Activated naive CD4-positive, alpha-beta T cell treated with anti-CD3 and anti-CD28 coated beads for 36 hours (primary cell): ENCODE data around the gene CEP170B. TPM values are rescaled to one million over a fixed set of nuclear protein-coding genes. Genes with fewer than 3 reads are reported as not detected.
"Not testable (repeated sequence)": the region's sequence is repeated elsewhere in the genome, so short reads cannot be mapped to it uniquely, and the experiment has no call there.

Experiments used
- CTCF ChIA-PET: fragments of 350-600 bp; sonication (Branson Sonifier 250); formaldehyde crosslinking; loops from one replicate; lab custom pipeline; 2021; ENCODE audit warnings: antibody characterized with exemption; lab: Charles Lee
- DNase-seq: peaks from one replicate; pipeline ENCODE4 v3.0.0-alpha.2; 2020
- H3K27ac Mint-ChIP-seq: one replicate; pipeline ENCODE4 v1.8.0; 2021; ENCODE audit warnings: mild to moderate bottlenecking, mixed read lengths
- H3K27me3 Mint-ChIP-seq: one replicate; pipeline ENCODE4 v1.8.0; 2021; ENCODE audit warnings: low read depth, mixed read lengths
- H3K36me3 Mint-ChIP-seq: one replicate; pipeline ENCODE4 v1.8.0; 2021; ENCODE audit warnings: low read depth, mixed read lengths
- H3K4me1 Mint-ChIP-seq: one replicate; pipeline ENCODE4 v1.8.0; 2021; ENCODE audit warnings: low read depth, mixed read lengths
- H3K4me3 Mint-ChIP-seq: one replicate; pipeline ENCODE4 v1.8.0; 2021; ENCODE audit warnings: mild to moderate bottlenecking, moderate library complexity, mixed read lengths
- H3K9me3 Mint-ChIP-seq: one replicate; pipeline ENCODE4 v1.8.0; 2021; ENCODE audit warnings: mixed read lengths
- intact Hi-C: fragments of 100-400 bp; cut with micrococcal nuclease; formaldehyde crosslinking; loops from one replicate; pipeline ENCODE4 v1.15.1; 2023
- total RNA-seq, 2 experiments: library from RNA; stranded (reverse); gene quantifications; one replicate each; pipeline ENCODE4 v1.2.3, GENCODE V29; 2021

CEP170B gene
- total RNA-seq, 2 experiments from 2014 or later = 3.3 TPM

DNA sequence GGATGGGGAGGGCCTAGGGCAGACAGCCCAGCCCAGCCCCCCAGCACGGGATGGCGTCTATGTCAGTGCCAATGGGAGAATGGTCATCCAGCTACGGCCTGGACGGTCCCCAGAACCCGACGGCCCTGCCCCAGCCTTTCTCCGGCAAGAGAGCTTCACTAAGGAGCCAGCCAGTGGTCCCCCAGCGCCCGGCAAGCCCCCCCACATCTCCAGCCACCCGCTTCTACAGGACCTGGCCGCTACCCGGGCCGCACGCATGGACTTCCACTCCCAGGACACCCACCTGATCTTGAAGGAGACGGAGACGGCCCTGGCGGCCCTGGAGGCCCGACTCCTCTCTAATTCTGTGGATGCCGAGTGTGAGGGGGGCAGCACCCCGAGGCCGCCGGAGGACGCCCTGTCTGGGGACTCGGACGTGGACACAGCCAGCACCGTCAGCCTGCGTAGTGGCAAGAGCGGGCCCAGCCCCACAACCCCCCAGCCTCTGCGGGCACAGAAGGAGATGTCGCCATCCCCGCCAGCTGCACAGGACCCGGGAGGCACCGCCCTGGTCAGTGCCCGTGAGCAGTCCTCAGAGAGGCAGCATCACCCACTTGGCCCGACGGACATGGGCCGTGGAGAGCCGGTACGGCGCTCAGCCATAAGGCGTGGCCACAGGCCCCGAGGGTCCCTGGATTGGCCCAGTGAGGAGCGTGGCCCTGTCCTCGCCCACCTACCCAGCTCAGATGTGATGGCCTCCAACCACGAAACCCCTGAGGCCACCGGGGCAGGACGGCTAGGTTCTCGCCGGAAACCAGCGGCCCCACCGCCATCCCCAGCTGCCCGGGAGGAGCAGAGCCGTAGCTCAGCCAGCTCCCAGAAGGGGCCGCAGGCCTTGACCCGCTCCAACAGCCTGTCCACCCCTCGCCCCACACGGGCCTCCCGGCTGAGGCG, 21.9 kb downstream of the CEP170B start:
- CTCF ChIA-PET = no interaction called here
- Mint-ChIP-seq H3K36me3 (no peaks in the 10 kb centered on the region), H3K4me3 (no peak overlapping the region), H3K27ac (no peak overlapping the region), H3K9me3 (no peaks in the 10 kb centered on the region), H3K27me3 (no peaks in the 10 kb centered on the region), H3K4me1 (no peaks in the 10 kb centered on the region)
- no peak for DNase-seq
- intact Hi-C loops = no loop called here

DNA sequence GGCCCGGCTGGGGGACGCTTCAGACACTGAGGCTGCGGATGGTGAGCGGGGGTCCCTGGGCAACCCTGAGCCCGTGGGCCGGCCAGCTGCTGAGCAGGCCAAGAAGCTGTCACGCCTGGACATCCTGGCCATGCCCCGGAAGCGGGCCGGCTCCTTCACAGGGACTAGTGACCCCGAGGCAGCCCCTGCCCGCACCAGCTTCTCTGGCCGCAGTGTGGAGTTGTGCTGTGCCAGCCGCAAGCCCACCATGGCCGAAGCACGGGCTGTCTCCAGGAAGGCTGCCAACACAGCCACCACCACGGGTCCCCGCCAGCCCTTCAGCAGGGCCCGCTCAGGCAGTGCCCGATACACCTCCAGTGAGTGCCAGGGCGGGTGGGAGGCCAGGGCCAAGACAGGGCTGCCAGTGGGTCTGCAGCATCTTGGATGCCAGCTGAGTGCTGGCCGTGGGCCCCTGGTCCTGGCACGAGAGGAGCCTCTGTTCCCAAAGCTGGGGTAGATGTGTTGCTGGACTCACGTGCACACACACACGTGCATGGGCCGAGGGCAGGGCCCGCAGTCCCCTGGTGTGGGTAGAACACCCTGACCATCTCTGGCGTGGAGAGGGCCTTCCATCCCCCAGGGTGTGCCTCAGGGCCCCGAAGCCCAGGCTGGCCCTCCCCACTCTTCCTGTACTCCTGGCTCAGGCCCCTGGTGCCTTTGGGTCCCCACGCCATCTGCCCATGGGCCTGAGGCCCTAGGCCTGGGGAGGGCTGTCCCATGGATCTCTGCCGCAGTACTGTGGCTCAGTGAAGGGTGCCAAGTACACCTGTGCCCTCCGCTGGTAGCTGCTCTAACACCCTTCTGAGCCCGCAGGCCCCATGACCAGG, 22.8 kb downstream of the CEP170B start:
- H3K4me1 Mint-ChIP-seq = no peaks in the 10 kb centered on the region
- no peaks in the 10 kb centered on the region for H3K27me3 Mint-ChIP-seq
- no peak for DNase-seq
- no peak overlapping the region for H3K4me3 Mint-ChIP-seq
- H3K36me3 Mint-ChIP-seq = no peaks in the 10 kb centered on the region
- no peak overlapping the region for H3K27ac Mint-ChIP-seq
- intact Hi-C loops = no loop called here
- H3K9me3 Mint-ChIP-seq = no peaks in the 10 kb centered on the region
- CTCF ChIA-PET = interaction anchor here (0.5 kb wide), 1 partner anchor 160 kb away, joined by 3 read pairs; no protein-coding TSS in a partner anchor

DNA sequence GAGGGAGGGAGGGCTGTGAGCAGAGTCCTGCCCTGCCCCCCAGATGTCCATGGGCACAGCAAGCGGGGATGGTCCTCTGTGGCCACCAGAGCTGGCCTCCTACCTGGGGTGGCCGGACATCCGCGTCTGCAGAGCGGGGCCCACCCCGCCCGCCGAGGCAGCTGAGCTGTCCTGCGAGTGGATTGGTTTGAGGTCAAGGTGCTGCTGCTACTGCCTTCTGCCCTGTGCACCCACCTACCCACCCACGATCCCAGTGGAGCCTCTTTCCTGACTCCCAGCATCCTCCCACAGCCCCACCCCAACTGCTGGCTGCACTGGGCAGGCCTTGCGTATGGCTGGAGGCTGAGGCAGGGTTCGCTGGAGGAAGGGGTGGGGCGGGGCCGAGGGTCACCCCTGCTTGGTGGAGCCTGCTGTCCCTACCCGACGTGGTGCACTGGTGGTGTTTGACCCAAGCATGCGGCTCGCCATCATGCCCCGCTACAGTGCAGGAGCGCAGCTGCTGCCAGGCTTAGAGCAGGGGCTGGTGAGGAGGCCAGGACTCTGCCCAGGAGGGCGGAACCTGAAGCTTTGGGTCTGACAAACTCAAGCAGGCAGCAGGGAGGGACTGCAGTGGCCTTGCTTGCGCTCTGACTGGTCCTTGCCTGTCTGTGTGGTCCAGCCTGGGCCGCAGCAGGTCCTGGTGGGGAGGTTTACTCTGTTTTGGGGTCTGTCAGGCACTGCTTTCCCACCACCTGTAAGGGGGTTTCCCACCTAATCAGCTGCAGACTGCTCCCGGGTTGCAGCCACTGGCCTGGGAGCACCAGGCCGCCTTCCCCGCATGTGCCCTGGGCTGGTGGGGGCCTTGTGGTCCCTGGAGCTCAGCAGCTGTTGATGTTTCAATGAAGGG, 23.7 kb downstream of the CEP170B start:
- no peak for DNase-seq
- no peaks in the 10 kb centered on the region for H3K4me1 Mint-ChIP-seq
- H3K9me3 Mint-ChIP-seq = no peaks in the 10 kb centered on the region
- H3K27me3 Mint-ChIP-seq = no peaks in the 10 kb centered on the region
- H3K4me3 Mint-ChIP-seq = no peak overlapping the region
- CTCF ChIA-PET = interaction anchor here (0.5 kb wide), 1 partner anchor 159 kb away, joined by 3 read pairs; no protein-coding TSS in a partner anchor
- H3K36me3 Mint-ChIP-seq = no peaks in the 10 kb centered on the region
- H3K27ac Mint-ChIP-seq = no peak overlapping the region
- intact Hi-C loops = no loop called here

DNA sequence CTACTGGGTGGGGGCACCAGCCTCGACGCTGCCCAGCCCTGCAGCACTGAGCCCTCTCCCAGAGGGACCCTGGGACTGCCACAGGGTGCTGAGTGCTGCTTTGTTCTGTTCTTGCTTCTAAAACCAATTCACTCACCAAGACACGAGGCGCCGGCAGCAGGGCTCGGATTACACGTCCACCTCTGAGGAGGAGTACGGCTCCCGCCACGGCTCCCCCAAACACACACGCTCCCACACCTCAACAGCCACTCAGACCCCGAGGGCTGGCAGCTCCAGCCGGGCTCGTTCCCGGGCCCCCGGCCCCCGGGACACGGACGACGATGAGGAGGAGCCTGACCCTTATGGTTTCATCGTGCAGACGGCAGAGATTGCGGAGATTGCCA, 24.3 kb downstream of the CEP170B start:
- no peaks in the 10 kb centered on the region for H3K4me1 Mint-ChIP-seq
- H3K27me3 Mint-ChIP-seq = no peaks in the 10 kb centered on the region
- H3K4me3 Mint-ChIP-seq = no peak overlapping the region
- no peak overlapping the region for H3K27ac Mint-ChIP-seq
- intact Hi-C loops = no loop called here
- no peaks in the 10 kb centered on the region for H3K9me3 Mint-ChIP-seq
- CTCF ChIA-PET = no interaction called here
- H3K36me3 Mint-ChIP-seq = no peaks in the 10 kb centered on the region
- no peak for DNase-seq

DNA sequence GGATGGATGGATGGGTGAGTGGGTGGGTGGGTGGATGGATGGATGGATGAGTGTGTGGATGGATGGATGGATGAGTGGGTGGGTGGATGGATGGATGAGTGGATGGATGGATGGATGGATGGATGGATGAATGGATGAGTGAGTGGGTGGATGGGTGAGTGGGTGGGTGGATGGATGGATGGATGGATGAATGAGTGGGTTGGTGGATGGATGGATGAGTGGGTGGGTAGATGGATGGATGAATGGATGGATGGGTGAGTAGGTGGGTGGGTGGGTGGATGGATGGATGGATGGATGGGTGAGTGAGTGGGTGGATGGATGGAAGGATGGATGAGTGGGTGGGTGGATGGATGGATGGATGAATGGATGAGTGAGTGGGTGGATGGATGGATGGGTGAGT, 25.2 kb downstream of the CEP170B start:
- not testable (repeated sequence) for DNase-seq, H3K27me3 Mint-ChIP-seq

DNA sequence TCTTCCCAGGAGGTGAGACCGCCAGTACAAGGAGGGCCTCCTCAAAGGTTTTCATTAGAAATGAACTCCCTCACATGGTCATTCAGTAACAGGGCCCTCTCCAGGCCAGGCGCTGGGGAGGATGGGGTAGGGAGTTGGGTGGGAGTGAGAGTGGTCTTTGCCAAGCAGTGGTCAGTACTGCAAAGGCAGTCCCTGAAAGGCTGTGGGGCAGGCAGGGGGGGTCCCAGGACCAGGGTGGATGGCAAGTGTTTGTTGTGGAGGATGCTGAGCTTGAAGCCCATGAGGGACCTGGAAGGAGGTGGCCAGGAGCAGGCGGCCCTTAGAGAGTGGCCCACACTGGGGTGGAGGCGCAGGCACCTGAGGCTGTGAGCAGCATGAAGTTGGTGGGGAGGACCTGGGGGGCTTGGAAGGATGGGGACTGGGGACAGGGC, 26.1 kb downstream of the CEP170B start:
- no peaks in the 10 kb centered on the region for H3K4me1 Mint-ChIP-seq
- no peak overlapping the region for H3K27ac Mint-ChIP-seq
- CTCF ChIA-PET = no interaction called here
- H3K4me3 Mint-ChIP-seq = no peak overlapping the region
- H3K9me3 Mint-ChIP-seq = no peaks in the 10 kb centered on the region
- H3K27me3 Mint-ChIP-seq = no peaks in the 10 kb centered on the region
- no peak for DNase-seq
- H3K36me3 Mint-ChIP-seq = no peaks in the 10 kb centered on the region
- intact Hi-C loops = no loop called here

More for the DNA sequence above, 25.2 kb downstream of the CEP170B start:
- H3K4me3 Mint-ChIP-seq, H3K9me3 Mint-ChIP-seq, H3K27ac Mint-ChIP-seq, intact Hi-C loops, H3K36me3 Mint-ChIP-seq, H3K4me1 Mint-ChIP-seq, CTCF ChIA-PET: not testable (repeated sequence)

DNA sequence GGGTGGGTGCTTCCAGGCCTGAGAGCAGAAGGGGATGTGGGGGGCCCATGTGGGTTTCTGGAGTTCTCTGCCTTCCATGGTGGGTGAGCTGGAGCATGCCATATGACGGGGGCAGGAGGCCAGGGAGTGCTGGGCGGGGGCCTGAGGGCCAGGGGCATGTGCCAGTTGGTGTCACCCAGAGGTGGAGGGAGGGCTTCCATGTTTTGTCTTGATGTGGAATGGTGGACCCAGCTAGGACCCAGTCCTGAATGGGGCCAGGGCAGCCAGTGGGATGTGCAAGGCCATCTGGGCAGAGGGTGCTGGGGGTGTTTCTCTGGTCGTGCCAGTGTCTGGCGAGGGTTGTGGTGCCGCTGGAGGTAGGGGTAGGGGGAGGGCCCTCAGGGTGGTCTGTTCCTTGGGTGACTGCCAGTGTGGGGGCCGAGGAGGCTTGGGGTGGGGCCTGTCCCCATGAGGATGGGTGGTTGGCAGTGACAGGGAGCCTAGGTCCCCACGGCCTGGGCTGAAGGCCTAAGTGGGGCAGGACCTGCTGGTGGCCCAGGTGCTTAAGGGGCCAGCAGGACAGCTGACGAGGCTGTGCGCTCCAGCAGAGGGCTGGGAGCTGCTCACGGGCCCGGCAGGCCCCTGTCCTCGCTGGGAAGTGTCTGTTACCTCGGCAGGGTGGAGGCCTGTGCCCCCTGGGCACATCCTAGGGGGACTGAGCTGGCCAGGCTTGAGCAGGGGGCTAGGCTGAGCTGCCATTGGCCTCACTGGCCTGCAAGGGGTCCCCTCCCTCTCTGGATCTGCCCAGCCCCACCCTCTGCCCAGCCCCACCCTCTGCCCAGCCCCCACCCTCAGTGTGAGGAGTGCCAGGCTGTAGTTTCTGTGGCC, 26.8 kb downstream of the CEP170B start:
- Mint-ChIP-seq H3K4me1 (no peaks in the 10 kb centered on the region), H3K4me3 (no peak overlapping the region), H3K27ac (no peak overlapping the region), H3K27me3 (no peaks in the 10 kb centered on the region), H3K9me3 (no peaks in the 10 kb centered on the region), H3K36me3 (no peaks in the 10 kb centered on the region)
- intact Hi-C loops = no loop called here
- CTCF ChIA-PET = no interaction called here
- DNase-seq = no peak

DNA sequence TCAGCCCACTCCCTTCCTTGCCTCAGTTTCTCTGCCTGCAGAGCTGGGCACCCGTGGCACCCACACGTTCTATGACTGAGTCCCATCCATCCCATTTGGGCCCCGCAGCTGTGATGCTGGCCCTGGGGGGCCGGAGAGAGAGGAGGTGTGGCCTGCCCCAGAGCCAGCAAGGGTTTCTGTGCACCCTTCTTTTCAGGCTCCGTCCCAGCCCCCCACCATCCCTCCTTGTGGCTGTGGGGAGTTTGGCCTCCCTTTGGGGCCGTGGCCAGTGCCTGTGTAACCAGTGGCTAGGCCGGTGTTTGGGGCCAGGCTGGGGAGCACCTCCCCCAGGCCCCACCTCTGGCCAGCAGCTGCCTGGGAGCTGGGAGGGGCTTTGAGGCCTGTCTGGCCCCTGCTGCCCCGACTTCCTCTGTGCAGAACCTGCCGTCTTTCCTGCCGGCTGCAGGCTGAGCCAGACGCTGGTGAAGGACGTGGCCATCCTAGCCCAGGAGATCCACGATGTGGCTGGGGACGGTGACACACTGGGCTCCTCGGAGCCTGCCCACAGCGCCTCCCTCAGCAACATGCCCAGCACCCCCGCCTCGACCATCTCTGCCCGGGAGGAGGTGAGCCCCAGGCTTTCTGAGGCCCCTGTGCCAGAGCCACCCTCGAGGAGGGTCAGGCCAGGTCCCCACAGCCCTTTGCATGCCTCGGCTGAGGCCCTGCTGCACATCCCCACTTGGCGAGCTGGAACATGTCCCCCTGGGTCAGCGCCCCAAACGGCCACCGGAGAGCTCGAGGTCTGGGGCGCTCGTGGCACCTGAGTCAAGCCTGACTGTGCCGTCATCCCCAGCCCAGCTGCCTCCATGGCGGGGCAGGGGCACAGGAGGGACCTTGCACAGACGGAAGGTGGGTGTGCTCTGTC, 27.7 kb downstream of the CEP170B start:
- H3K4me1 Mint-ChIP-seq = no peaks in the 10 kb centered on the region
- no peaks in the 10 kb centered on the region for H3K36me3 Mint-ChIP-seq
- H3K27ac Mint-ChIP-seq = no peak overlapping the region
- no peak overlapping the region for H3K4me3 Mint-ChIP-seq
- intact Hi-C loops = no loop called here
- CTCF ChIA-PET = no interaction called here
- no peaks in the 10 kb centered on the region for H3K9me3 Mint-ChIP-seq
- no peaks in the 10 kb centered on the region for H3K27me3 Mint-ChIP-seq
- DNase-seq = no peak

DNA sequence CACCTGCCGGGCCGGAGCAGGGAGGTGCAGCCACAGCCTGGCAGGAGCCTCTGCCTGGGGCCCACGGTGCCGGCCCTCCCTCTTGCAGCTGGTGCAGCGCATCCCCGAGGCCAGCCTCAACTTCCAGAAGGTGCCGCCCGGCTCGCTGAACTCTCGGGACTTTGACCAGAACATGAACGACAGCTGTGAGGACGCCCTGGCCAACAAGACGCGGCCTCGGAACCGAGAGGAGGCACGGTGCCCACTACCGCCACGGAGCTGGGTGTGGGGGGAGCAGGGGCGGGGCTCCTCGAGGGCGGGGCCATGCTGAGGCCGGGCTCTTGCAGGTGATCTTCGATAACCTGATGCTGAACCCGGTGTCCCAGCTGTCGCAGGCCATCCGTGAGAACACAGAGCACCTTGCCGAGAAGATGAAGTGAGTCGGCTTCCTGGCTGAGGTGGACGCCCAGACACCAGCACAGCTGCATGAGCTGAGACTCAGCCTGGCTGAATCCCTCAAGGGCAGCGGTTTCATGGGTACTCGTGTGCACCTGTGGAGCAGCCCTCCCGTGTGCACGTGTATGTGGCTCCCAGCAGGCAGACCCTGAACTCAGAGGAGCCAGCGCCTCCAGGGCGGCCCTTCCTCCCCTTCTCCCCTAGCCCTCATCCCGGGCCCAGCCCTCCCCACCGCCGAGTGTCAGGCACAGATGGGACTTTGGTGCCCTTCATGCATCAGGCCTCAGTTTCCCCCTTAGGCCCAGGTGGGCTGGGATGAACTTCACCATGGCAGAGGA, 28.6 kb downstream of the CEP170B start:
- no peak for DNase-seq
- no peak overlapping the region for H3K27ac Mint-ChIP-seq
- H3K4me3 Mint-ChIP-seq = no peak overlapping the region
- no peaks in the 10 kb centered on the region for H3K4me1 Mint-ChIP-seq
- H3K9me3 Mint-ChIP-seq = no peaks in the 10 kb centered on the region
- intact Hi-C loops = no loop called here
- no peaks in the 10 kb centered on the region for H3K36me3 Mint-ChIP-seq
- CTCF ChIA-PET = interaction anchor here (0.6 kb wide), 1 partner anchor 152 kb away, joined by 5 read pairs; no protein-coding TSS in a partner anchor
- H3K27me3 Mint-ChIP-seq = no peaks in the 10 kb centered on the region
